IMR-90 (cell line): ENCODE data around the gene COL20A1. TPM values are rescaled to one million over a fixed set of nuclear protein-coding genes. Genes with fewer than 3 reads are reported as not detected.

Experiments used
- ATAC-seq: fragments of 200-7000 bp; cut with Tn5 transposase; 2 replicates; pipeline ENCODE4 v1.9.1; 2020; ENCODE audit warnings: low read depth, mild to moderate bottlenecking, moderate library complexity
- BruUV-seq: library from RNA; stranded (reverse); fragments of 400-500 nt; replicated peaks from 2 replicates; lab custom pipeline; 2021; lab: Mats Ljungman, UMichigan
- CTCF ChIA-PET: fragments of 300-600 bp; formaldehyde crosslinking; extraction: SDS; loops from one replicate; lab custom pipeline; 2021; ENCODE audit warnings: antibody characterized with exemption; lab: Yijun Ruan, JAX
- POLR2A ChIA-PET: fragments of 300-600 bp; sonication (Branson Sonifier 250); formaldehyde crosslinking; loops from one replicate; lab custom pipeline; 2022; ENCODE audit warnings: antibody characterized with exemption; ENCODE audit not compliant: unreplicated experiment; lab: Charles Lee
- DNase-seq: peaks from one replicate; pipeline ENCODE4 v3.0.0; 2013
- H2AFZ ChIP-seq: replicated peaks from 2 replicates; pipeline ENCODE3; 2013; ENCODE audit warnings: low read length, mild to moderate bottlenecking; ENCODE audit not compliant: poor library complexity
- H2AK5ac ChIP-seq: 2 replicates; pipeline ENCODE4 v1.6.1; 2013; ENCODE audit warnings: low read depth, low read length, inconsistent platforms
- H2AK9ac ChIP-seq: replicated peaks from 2 replicates; pipeline ENCODE3; 2013; ENCODE audit warnings: mild to moderate bottlenecking, low read depth, low read length, moderate library complexity; ENCODE audit not compliant: poor library complexity
- H2BK120ac ChIP-seq: 2 replicates; pipeline ENCODE4 v1.6.1; 2013; ENCODE audit warnings: low read depth, low read length, inconsistent platforms
- H2BK15ac ChIP-seq: 3 replicates; pipeline ENCODE4 v1.6.1; 2013; ENCODE audit warnings: low read depth, low read length, inconsistent platforms
- H2BK20ac ChIP-seq: 2 replicates; pipeline ENCODE4 v1.6.1; 2013; ENCODE audit warnings: low read depth, mild to moderate bottlenecking, inconsistent platforms, low read length, moderate library complexity
- H2BK5ac ChIP-seq: 2 replicates; pipeline ENCODE4 v1.6.1; 2013; ENCODE audit warnings: mild to moderate bottlenecking, low read depth, low read length, inconsistent platforms; ENCODE audit not compliant: poor library complexity, severe bottlenecking
- H3K14ac ChIP-seq: replicated peaks from 2 replicates; pipeline ENCODE4 v1.6.1; 2013; ENCODE audit warnings: low read depth, low read length, inconsistent platforms
- H3K18ac ChIP-seq: 2 replicates; pipeline ENCODE4 v1.6.1; 2013; ENCODE audit warnings: low read depth, low read length, control low read depth
- H3K23ac ChIP-seq: 2 replicates; pipeline ENCODE4 v1.6.1; 2013; ENCODE audit warnings: low read depth, low read length, inconsistent platforms
- H3K27ac ChIP-seq: 2 replicates; pipeline ENCODE4 v1.5.1; 2013; ENCODE audit warnings: mild to moderate bottlenecking, control low read depth, low read length; ENCODE audit not compliant: insufficient read depth
- H3K27me3 ChIP-seq: 2 replicates; pipeline ENCODE4 v1.6.1; 2013; ENCODE audit warnings: low read length; ENCODE audit not compliant: control insufficient read depth, insufficient read depth
- H3K36me3 ChIP-seq: 2 replicates; pipeline ENCODE4 v1.6.1; 2013; ENCODE audit warnings: low read length, mixed read lengths; ENCODE audit not compliant: control insufficient read depth, insufficient read depth
- H3K4ac ChIP-seq: 2 replicates; pipeline ENCODE4 v1.6.1; 2013; ENCODE audit warnings: low read depth, low read length, inconsistent platforms
- H3K4me1 ChIP-seq: 2 replicates; pipeline ENCODE4 v1.6.1; 2013; ENCODE audit warnings: low read length, mixed read lengths; ENCODE audit not compliant: control insufficient read depth, insufficient read depth
- H3K4me2 ChIP-seq: 2 replicates; pipeline ENCODE4 v1.6.1; 2013; ENCODE audit warnings: low read depth, mild to moderate bottlenecking, control low read depth, low read length, moderate library complexity
- H3K4me3 ChIP-seq: 2 replicates; pipeline ENCODE4 v1.5.1; 2013; ENCODE audit warnings: low read depth, mild to moderate bottlenecking, control low read depth, low read length, moderate library complexity; ENCODE audit not compliant: insufficient read depth
- H3K56ac ChIP-seq: 2 replicates; pipeline ENCODE4 v1.6.1; 2013; ENCODE audit warnings: low read length, inconsistent platforms; ENCODE audit not compliant: insufficient read depth; ENCODE audit errors: extremely low read depth
- H3K79me1 ChIP-seq, 2 experiments: 2 replicates each; pipeline ENCODE4 v1.6.1; 2013; ENCODE audit warnings: low read length in 2 of 2, inconsistent platforms in 1 of 2, low read depth in 1 of 2
- H3K9ac ChIP-seq: 2 replicates; pipeline ENCODE4 v1.6.1; 2013; ENCODE audit warnings: low read depth, low read length, control low read depth
- H3K9me1 ChIP-seq: 2 replicates; pipeline ENCODE4 v1.6.1; 2013; ENCODE audit warnings: low read length, inconsistent platforms; ENCODE audit not compliant: insufficient read depth
- H3K9me3 ChIP-seq: 2 replicates; pipeline ENCODE4 v1.6.1; 2013; ENCODE audit warnings: low read length; ENCODE audit not compliant: control insufficient read depth, insufficient read depth
- H4K20me1 ChIP-seq: 2 replicates; pipeline ENCODE4 v1.6.1; 2013; ENCODE audit warnings: low read length, inconsistent platforms; ENCODE audit not compliant: insufficient read depth
- H4K5ac ChIP-seq: 2 replicates; pipeline ENCODE4 v1.6.1; 2013; ENCODE audit warnings: mild to moderate bottlenecking, low read depth, low read length, control low read depth
- H4K8ac ChIP-seq, 2 experiments: 2 replicates each; pipeline ENCODE4 v1.6.1; 2013; ENCODE audit warnings: low read depth in 2 of 2, low read length in 2 of 2, control low read depth in 1 of 2, inconsistent platforms in 1 of 2
- H4K91ac ChIP-seq: 2 replicates; pipeline ENCODE4 v1.6.1; 2013; ENCODE audit warnings: low read depth, low read length, inconsistent platforms; ENCODE audit not compliant: insufficient read depth
- CEBPB ChIP-seq: IDR thresholded peaks from 2 replicates; pipeline ENCODE4 v1.6.1; 2012; ENCODE audit warnings: low read depth, low read length, improper control_type of control experiment
- FOS ChIP-seq: fragments of 150-350 bp; IDR thresholded peaks from 2 replicates; pipeline ENCODE4 v1.6.1; 2016; ENCODE audit warnings: low read depth, low read length
- WGBS, 2 experiments: methylation state at CpG; one replicate each; pipeline versions ENCODE4 v1.1.5 to v1.1.7; 2013; ENCODE audit warnings: missing lambda C conversion rate in 2 of 2; ENCODE audit not compliant: insufficient read length in 1 of 2; ENCODE audit errors: extremely low coverage in 2 of 2; 5-methylcytosine and 5-hydroxymethylcytosine counted together
- dilution Hi-C: fragments of 300-500 bp; cut with HindIII; formaldehyde crosslinking; loops from one replicate; pipeline ENCODE4 v1.14.3; 2018; ENCODE audit warnings: low sequenced_read_pairs; ENCODE audit not compliant: unreplicated experiment
- in situ Hi-C: fragments of 300-500 bp; cut with MboI; formaldehyde crosslinking; loops from 3 replicates; pipeline ENCODE4 v1.14.3; 2019; ENCODE audit warnings: low sequenced_read_pairs, inconsistent platforms, mixed read lengths
- intact Hi-C: fragments of 100-400 bp; cut with micrococcal nuclease; formaldehyde crosslinking; loops from 2 replicates; pipeline ENCODE4 v1.10.0; 2022
- polyA plus RNA-seq, 3 experiments: library from polyadenylated mRNA; depleted of rRNA; stranded (reverse); fragments of >200 nt; gene quantifications; 2 replicates each; pipeline ENCODE4 v1.2.3, GENCODE V29; 2012; ENCODE audit warnings: low replicate concordance in 1 of 3
- total RNA-seq: library from RNA; depleted of rRNA; stranded (reverse); fragments of >200 nt; gene quantifications from 2 replicates; pipeline ENCODE4 v1.2.3, GENCODE V29; 2012

COL20A1 gene
- total and polyA plus RNA-seq, 2 of the 4 experiments (the other 2 are of a cell fraction), result not detected

- Histone ChIP-seq H3K14ac (no peak overlapping the region), H3K27me3 (peaks cover 2% of the 10 kb centered on the region; the same call in 1 of the 2 replicates), H3K9me3 (peaks cover 10% of the 10 kb centered on the region), H3K18ac (no peak overlapping the region), H4K91ac (no peak overlapping the region), H3K4me2 (no peak overlapping the region), H2AK5ac (no peak overlapping the region), H4K8ac (no peak overlapping the region), H4K5ac (no peak overlapping the region), H4K20me1 (no peaks in the 10 kb centered on the region), H2BK20ac (no peak overlapping the region), H3K36me3 (no peaks in the 10 kb centered on the region), H3K79me1 (no peaks in the 10 kb centered on the region), H2BK120ac (no peak overlapping the region), H2BK15ac (no peak overlapping the region), H3K4me1 (no peaks in the 10 kb centered on the region), H2BK5ac (no peak overlapping the region), H3K23ac (no peak overlapping the region), H3K4me3 (no peak overlapping the region), H3K56ac (no peak overlapping the region), H2AK9ac (no peak overlapping the region), H3K4ac (no peak overlapping the region), H3K9ac (no peak overlapping the region), H3K27ac (no peak overlapping the region), H2AFZ (no peak overlapping the region), H3K9me1 (no peaks in the 10 kb centered on the region)
- dilution Hi-C loops (no loop called here), intact Hi-C loops (loop anchor here (5.0 kb wide), 2 partner anchors 161 to 326 kb away; no protein-coding TSS in a partner anchor), in situ Hi-C loops (no loop called here)
- ATAC-seq, result no peak
- no TSS peak for BruUV-seq
- POLR2A ChIA-PET, result no interaction called here
- CTCF ChIA-PET, result no interaction called here
- TF ChIP-seq CEBPB, result no peak
- no peak for TF ChIP-seq FOS
- no peak for DNase-seq
- WGBS, 2 experiments, result 44% methylated on average over 7 of the region's 11 CpGs; no CpG with 5 or more reads in 1 of the 2 experiments
Observed at GRCh38 chr20:63383556-63383955, 90.6 kb downstream of the COL20A1 start.
